NOMO-1 treated with DMSO at 0.1 percent for 48 hours (cell line): Measurements from ENCODE around the gene SMKR1.
"Not testable (repeated sequence)": the region's sequence is repeated elsewhere in the genome, so short reads cannot be mapped to it uniquely, and the experiment has no call there.

Experiments
- DNase-seq: peaks from one replicate; lab custom pipeline; 2025; ENCODE audit not compliant: unreplicated experiment; lab: John Stamatoyannopoulos, UW

The SMKR1 gene

DNA sequence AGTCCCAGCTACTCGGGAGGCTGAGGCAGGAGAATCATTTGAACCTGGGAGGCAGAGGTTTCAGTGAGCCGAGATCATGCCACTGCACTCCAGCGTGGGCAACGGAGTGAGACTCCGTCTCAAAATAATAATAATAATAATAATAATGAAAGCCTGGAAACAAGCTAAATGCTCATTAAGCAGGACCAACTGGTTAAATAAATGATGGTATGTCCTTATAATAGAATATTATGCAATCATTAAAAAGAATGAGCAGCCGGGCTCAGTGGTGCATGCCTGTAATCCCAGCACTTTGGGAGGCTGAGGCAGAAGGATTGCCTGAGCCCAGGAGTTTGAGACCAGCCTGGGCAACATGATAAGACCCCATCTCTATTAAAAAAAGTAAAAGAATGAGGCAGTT, 21.0 kb upstream of the SMKR1 start:
- DNase-seq = not testable (repeated sequence)

DNA sequence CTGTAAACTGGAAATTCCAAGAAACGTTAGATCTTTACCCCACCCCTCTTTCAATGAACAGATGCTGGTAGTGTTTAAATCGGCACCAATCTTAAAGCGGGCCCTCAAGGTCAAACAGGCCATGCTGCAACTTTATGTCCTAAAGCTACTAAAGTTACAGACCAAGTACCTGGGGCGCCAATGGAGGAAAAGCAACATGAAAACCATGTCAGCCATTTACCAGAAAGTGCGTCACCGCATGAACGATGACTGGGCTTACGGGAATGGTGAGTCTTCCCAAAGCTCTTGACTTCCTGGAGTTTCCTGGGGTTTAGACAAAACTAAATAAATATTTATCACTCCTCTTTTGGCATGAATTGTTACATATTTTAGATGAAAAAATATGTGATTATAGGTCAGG, 19.6 kb upstream of the SMKR1 start:
- DNase-seq = no peak

DNA sequence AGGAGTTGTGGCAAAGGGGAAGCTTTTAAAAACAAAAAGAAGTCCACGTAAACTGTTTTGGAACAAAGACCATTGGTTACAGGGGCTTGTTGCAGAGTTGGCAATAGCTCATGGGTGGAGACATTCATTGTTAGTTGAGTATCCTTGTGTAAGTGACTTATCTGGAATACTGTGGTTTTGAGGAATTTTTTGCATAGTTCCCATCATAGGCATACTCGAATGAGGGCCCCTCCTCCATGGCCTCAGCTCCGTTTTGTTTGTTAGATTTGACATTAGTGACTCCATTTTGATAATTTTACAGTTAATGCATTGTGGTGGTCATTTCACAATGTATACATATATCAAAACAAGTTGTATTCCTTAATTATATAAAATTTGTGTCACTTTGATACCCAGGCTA, 12.8 kb upstream of the SMKR1 start:
- no peak for DNase-seq

DNA sequence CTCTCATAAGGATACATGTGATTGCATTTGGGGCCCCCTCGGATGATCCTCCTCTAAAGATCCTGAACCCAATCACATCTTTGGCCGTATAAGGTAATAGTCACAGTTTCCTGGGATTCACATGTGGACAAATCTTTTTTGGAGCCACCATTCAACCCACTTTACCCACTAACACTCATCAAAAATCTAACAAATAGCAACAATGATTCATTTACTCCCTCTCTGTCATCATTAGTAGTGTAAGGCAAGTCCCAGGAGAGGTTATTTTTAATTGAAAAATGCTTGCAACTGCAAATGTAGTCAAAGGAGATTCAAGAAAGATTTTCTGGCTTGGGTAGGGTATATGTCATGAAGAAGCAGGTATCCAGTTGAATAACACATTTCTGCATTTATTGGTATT, 9.9 kb upstream of the SMKR1 start:
- DNase-seq = no peak

DNA sequence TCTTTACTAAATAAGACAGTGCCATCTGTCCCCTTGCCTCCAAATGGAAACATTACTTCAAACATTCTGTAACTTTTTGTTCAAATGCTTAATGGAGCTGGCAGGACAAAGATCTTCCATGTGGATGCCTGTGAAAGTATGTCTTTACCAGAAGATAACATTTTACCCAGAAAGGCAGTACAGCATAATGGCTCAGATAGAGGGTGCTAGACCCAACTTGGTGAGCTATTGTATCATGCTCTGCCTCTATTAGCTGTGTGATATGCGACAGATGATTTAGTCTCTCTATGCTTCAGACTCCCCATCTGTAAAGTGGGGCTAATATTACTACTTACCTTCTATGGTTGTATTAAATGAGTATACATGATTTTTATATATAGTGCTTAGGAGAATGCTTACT, 8.8 kb upstream of the SMKR1 start:
- DNase-seq = no peak

DNA sequence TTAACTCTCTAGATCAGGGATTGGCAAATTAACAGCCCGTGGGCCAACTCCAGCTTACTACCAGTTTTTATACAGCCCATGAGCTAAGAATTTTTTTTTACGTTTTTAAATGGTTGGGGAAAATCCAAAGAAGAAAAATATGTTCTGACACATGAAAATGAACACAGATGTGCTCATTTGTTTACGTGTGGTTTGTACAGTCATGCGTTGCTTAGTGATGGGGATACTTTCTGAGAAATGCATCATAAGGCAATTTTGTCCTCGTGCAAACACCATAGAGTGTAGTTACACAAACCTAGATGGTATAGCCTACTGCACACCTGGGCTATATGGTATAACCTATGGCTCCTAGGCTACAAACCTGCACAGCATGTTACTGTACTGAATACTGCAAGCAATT, 8.3 kb upstream of the SMKR1 start:
- no peak for DNase-seq

DNA sequence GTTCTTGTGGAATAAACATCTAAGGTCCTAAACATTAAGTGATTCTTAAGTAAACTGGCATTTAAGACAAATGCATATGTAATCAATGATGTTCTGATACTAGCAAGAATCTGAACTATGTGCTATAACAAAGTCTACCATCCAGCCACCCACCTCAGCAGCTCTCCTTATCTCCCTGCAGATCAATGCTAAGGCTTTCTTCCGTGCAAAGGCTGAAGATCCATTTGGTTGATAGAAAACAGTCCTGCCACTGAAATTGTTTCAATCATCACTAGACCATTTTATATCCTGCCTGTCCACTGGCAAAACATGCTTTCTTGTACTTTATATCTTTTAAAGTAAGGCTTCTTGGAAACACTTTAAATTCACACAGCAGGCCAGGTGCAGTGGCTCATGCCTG, 6.3 kb upstream of the SMKR1 start:
- no peak for DNase-seq

DNA sequence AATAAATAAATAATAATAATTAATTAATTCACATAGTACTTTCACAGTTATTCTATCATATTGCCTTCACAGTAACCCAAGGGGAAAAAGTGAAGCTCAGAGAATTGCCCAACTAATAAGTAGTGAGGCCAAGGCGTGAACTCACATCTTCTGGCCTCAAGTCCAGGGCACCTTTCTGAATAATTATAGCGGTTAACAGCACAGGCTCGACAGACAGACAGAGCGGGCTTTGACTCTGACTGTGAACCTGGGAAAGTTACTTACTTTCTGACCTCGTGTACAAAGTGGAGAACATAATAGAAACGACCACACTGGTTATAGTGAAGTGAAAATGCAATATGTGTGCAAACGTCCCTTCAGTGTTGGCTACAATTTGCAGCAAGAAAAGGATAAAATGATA, 5.7 kb upstream of the SMKR1 start:
- DNase-seq = no peak

DNA sequence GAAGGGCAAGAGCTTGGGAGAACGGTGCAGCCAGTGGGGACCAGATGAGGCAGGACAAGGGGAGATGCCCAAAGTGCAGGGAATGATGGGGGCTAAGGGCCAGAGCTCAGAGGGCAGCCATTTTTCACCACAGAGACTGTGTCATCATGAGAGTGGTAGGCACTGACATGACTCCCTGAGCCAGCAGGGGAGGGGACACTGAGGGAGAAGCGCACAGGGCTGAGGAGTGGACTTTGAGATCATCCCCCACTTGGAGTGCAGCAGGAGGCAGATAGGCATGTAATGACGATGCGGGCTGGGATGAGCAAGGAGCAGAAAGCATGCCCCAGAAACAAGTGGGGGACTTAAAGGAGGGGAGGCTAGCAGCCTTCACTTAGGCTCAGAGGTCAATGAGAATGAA, 5.2 kb upstream of the SMKR1 start:
- DNase-seq = no peak

DNA sequence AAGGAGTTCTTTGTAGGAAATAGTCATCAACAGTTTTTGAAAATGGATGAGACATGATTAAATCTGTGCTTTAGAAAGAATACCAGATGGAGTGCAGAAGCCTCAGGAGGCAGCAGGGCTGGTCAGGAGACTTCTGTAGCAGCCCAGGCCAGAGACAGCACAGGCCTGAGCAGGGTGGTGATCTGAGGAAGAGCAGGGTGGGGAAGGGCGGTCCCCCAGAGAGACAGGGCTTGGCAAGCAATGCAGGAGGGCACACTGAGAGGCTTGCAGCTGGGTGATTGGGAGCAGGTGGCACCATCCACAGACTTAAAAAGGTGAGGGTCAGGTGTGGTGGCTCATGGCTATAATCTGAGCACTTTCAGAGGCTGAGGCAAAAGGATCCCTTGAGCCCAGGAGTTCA, 4.3 kb upstream of the SMKR1 start:
- no peak for DNase-seq

DNA sequence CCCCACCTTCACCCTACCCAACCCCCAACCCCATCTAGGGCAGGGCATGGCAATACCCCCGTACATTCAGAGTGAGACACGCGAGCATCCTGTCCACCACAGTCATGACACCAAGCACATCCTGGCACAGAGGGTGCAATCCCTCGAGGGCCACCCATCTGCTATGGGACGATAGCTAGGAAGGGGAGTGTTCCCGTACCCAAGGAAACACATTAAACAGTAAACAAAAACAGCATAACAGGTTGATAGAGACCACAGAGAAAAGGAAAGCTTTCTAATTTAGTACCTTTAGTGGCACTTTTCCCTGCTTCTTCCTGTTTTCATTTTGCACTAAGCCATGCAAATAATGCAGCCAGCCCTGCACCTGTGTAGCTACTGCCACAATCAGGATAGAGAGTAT, 2.3 kb upstream of the SMKR1 start:
- DNase-seq = no peak

DNA sequence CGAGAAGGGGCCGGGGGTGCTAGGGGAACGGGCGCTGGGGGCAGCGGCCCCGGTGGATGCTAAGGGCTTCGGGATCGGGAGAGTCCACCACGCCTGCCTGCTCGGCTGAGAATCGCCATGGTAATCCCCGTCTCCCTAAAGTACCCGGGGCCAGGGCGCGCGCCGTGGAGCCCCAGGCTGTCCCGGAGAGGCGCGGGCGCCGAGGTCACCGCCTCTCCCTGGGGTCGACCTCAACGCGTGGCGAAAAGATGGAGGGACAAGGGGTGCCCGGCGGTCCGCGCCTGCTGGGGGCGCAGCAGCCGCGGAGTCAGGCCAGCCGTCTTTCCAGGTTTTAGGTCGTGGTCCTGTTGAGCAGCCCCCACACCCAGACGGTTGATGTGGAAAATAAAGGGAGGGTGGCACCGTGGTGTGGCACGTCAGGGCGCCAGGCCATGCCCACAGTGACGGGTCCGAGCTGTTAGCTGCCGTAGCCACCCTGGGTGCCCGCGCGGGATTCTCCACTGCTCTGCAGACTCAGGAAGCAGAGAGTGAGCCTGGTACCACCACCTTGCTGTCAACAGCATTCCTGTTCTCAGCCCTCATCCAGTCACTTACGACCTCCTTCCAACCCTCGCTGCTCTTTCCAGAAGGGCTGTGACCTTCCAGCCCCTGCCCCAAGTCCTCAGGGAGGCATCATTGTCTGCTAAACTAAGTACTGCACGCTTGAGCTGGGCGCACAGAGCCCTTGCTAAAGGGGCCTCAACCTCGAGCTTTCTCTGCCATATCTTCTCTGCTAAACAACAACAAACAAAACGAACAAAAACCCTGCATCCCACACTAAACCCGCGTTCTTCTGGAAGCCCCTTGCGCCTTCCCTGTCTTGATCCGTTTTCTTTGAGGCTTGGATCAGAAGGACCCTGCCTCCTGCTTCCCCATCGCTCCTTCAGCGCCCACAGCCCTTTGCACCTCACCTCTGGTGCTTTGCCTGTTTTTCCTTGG, 666 bp downstream of the SMKR1 start:
- DNase-seq = no peak

DNA sequence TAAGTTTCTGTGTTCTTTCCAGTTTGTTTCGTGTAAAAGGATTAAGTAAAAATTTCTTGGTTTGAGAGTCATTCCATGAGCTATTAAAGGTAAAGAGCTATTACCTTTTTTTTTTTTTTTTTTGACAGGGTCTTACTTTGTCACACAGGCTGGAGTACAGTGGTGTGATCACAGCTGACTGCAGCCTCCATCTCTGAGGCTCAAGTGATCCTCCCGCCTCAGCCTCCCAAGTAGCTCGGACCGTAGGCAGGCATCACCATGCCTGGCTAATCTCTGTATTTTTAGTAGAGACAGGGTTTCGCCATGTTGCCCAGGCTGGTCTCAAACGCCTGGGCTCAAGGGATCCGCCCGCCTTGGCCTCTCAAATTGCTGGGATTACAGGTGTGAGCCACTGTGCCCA, 1.4 kb downstream of the SMKR1 start:
- DNase-seq = no peak

DNA sequence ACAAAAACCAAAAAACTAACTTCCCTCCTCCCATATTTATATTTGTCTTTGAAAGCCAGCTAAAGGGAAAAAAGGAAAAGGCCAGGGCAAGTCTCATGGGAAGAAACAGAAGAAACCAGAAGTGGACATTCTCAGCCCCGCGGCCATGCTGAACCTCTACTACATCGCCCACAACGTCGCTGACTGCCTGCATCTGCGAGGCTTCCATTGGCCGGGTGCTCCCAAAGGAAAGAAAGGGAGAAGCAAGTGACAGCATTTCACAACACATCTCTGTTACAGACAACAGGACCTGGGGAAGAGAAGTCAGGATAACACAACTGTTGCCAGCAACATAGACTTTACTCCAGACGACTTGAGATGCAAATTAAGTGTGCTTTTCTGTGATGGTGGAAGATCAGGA, 9.9 kb downstream of the SMKR1 start:
- no peak for DNase-seq

DNA sequence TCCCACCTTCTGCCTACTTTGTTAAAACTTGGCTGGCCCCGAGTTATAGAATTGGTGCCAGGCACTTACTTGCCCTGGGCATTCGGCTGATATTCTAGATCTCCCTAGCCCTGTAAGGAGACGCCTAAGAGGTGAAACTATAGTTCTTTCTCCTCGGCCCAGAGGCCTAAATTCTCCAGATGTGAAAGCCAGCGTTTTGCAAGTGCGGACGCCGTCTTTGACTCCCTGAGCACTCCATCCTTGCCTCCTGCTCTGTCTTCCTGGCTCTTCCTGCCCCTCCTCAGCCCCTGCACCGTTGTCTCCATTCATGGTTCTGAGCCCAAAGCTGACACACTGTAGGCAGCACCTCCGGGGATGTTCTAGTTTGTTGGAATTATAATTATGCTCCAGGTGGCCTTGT, 11.2 kb downstream of the SMKR1 start:
- DNase-seq = no peak

DNA sequence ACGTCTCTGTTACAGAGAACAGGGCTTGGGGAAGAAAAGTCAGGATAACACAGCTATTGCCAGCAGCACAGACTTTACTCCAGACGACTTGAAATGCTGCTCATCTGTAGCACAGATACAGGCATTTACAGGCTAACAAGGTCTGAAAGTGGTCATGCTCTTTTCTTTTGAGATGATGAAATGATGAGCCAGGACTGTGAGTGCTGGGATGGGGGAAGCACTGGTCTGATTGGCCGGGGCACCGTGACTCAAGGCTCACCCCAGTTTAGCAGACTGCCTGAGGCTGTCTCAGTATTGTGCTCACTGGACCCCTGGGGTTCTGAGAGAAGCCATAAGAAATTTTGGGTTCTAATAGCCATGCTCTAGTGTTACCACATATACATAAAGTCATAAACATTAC, 12.4 kb downstream of the SMKR1 start:
- DNase-seq = no peak

DNA sequence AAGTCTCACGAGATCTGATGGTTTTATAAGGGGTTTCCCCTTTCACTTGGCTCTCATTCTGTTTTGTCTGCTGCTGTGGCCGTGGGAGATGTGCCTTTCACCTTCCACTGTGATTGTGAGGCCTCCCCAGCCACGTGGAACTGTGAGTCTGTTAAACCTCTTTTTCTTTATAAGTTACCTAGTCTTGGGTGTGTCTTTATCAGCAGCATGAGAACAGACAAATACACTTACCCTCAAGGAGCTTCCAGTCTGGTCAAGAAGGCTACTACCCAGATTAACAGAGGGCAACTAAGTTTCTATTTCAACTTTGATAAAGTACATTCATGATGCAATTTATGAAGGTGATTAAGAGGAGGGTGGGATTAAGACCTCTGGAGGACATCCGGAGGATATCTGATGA, 13.1 kb downstream of the SMKR1 start:
- DNase-seq = no peak

DNA sequence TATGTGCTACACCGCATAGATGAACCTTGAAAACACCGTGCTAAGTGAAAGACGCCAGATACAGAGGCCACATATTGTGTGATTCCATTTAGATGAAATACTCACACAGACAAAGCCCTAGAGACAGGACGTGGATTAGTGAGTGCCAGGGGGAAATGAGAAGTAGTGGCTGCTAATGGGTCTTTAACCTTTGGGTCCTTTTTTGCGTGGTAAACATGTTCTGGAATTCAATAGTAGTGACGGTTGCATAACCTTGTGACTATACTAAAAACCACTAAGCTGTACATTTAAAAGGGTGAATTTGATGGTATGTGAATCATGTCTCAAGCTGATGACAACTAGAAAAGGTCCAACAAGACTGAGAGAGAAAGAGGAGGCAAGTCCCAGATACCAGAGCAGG, 15.6 kb downstream of the SMKR1 start:
- no peak for DNase-seq

DNA sequence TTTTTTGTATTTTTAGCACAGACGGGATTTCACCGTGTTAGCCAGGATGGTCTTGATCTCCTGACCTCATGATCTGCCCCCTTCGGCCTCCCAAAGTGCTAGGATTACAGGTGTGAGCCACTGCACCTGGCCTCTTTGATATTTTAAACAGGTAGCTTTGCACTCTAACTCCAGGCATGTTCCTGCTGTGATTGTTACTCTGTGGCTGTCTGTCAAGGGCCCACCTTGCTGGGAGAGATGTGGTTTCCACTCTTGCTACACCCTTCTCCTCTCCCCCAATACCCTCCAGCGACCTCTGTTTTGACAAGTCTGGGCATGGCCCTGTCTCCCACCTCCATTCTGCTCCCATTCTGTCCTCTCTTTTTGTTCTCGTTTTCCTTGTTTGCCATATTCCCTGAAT, 17.1 kb downstream of the SMKR1 start:
- DNase-seq = no peak

DNA sequence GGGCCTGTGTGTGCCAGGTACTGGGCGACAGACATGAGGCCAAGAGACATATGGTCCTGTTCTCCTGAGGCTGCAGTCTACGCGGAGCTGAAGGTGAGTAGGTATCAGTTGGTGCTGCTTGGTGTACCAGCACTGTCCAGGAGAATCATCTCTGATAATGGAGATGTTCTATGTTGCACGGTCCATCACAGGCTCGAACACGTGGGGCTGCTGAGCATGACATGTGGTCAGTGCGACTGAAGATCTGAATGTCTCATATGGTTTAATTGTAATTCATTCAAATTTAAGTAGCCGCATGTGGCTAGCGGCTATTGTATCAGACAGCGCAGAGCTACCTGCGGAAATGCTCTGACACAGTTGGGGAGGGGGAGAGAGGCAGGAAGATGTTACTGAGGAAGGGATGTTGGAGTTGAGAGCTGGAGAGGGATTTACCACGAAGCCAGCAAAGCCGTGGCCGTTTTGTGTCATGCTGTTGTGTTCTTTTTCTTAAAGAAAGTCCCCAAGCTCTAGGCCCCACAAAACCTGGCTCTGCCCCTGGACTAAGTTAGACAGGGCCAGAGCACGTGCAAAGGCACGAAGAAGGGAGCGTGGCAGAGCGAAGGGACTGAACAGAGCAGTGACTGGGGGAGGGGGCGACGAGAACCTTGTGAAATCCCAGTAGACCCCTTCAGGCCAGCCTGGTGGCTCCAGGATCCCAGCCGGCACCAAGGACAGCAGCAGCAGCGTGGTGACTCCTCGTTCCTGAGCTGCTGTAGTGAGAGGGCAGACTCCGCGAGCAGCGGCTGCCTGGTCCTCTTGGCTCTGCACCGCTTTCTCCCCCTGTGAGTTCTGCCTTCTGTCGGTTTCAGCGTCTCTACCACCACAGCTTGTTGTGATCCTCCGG, 20.0 kb downstream of the SMKR1 start:
- DNase-seq = no peak

DNA sequence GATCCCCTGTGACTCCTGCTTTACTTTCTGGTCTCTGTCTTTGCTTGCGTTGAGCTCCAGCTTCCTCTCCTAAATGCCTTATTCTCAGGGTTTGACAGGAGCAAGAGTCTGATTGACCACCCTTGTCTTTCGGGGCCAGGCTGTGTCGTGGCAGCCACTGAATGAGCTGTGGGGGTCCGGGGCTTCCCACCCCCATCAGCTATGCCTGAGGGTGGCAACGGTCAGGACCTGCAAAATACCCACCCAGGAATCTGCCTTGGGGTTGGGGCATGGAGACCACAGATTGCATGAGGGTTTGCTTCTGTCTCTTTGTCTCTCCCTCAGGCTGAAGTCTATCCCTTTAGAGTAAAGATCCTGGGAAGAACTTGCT, 20.6 kb downstream of the SMKR1 start:
- no peak for DNase-seq

DNA sequence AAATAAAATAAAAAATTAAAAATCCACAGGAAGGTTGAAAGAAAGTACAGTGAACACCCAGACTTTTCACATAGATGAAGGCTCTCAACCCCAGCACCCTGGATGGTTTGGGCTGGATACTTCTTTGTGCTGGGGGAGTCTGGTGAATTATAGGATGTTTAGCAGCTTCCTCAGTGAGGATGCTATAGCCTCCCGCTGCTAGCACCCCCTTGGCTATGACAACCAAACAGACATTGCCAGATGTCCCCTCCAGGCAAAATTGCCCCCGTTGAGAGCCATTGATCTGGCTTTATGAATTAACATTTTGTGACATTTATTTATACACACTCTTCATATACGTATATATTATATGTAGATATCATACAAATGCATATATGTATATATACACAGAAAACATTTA, 21.6 kb downstream of the SMKR1 start:
- no peak for DNase-seq
